Fibroblast of villous mesenchyme (primary cell): ENCODE measurements around the gene ZFP64. TPM values are rescaled to one million over a fixed set of nuclear protein-coding genes. Genes with fewer than 3 reads are reported as not detected.

Experiments used
- DNase-seq: peaks from one replicate; pipeline ENCODE4 v3.0.0-alpha.2; 2010; ENCODE audit warnings: low read depth
- H3K4me3 ChIP-seq: 2 replicates; pipeline ENCODE4 v1.5.1; 2011; ENCODE audit warnings: low read depth, mild to moderate bottlenecking, low read length
- total RNA-seq: library from RNA; depleted of rRNA; stranded (reverse); fragments of >200 nt; gene quantifications from 2 replicates; pipeline ENCODE4 v1.2.3, GENCODE V29; 2012
- TF ChIP-seq, protein P1 (sequence below): IDR thresholded peaks from 2 replicates; pipeline ENCODE4 v1.5.1; 2012; ENCODE audit warnings: low read depth, mild to moderate bottlenecking, low read length; ENCODE audit not compliant: insufficient read depth

The ZFP64 gene
- total RNA-seq, 1 donor, result 28.5 TPM

DNA sequence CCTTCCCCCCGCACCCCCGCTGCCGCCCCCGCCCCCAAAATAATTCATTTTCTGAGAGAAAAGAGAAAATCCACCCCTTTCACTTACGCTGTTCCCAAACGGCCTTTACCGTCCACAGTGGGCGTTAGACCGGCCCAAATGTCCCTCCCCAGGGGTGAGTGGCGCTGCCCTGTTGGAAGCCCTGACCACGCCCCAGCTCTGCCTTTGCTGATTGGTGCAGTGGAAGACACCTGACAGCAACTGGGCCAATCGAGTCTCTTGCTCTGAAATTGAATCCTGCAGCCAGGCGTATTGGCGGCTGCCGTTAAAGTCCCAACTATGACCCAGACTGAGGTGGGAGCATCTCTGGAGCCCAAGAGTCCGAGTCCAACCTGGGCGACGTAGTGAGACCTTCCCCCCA is 15.7 kb downstream of the ZFP64 start:
- no peak overlapping the region for H3K4me3 ChIP-seq
- no peak for DNase-seq
- TF ChIP-seq, protein P1, sequence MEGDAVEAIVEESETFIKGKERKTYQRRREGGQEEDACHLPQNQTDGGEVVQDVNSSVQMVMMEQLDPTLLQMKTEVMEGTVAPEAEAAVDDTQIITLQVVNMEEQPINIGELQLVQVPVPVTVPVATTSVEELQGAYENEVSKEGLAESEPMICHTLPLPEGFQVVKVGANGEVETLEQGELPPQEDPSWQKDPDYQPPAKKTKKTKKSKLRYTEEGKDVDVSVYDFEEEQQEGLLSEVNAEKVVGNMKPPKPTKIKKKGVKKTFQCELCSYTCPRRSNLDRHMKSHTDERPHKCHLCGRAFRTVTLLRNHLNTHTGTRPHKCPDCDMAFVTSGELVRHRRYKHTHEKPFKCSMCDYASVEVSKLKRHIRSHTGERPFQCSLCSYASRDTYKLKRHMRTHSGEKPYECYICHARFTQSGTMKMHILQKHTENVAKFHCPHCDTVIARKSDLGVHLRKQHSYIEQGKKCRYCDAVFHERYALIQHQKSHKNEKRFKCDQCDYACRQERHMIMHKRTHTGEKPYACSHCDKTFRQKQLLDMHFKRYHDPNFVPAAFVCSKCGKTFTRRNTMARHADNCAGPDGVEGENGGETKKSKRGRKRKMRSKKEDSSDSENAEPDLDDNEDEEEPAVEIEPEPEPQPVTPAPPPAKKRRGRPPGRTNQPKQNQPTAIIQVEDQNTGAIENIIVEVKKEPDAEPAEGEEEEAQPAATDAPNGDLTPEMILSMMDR, result no peak

DNA sequence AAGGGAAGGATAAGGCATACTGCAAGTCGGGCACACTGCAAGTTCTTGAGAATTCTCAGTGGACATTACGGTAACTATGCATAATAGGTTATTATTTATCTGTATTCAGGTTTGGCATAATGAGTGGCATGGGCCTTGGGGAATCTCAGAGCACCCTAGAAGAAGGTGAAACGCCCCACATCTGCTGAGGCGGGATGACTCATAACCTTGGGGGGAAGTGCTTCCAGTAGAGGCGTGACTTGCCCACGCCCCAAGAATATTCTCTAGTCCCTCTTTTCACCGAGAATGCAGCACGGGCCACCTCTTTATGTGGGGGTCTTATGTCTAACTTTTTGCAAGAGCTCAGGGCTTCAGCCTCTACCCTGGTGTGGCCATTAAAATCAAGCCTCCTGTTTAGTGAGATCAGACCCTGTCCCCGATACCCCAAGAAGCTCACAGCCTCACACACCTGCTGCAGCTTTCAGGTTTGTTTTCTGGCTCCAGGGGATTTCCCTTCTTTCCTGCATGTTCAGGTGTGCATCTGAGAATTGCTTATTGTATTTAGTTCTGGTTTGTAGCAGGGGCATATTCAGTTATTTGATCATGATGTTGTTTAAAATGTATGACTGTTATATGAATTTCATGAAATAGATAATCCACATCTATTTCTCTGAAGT is 19.1 kb downstream of the ZFP64 start:
- TF ChIP-seq, protein P1, result no peak
- no peak for DNase-seq
- H3K4me3 ChIP-seq, result no peak overlapping the region

DNA sequence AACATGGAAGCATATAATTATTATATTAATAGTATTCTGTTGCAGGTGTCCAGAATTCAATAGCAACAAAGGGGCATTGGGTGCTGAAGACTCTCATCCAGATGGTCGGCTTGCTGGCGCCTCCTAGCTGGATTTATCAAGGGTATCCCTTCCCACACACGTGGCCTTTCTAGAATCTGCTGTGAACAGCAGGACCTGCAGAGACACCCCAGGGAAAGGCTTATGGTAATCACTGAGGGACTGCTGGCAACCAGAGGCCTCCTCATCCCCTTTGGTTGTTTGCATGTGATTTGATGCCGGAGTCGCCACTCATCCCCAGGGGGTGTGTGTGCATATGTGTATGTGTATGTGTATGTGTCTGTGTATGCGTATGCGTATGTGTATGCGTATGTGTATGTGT is 20.6 kb downstream of the ZFP64 start:
- TF ChIP-seq, protein P1, result no peak
- no peak overlapping the region for H3K4me3 ChIP-seq
- DNase-seq, result no peak

DNA sequence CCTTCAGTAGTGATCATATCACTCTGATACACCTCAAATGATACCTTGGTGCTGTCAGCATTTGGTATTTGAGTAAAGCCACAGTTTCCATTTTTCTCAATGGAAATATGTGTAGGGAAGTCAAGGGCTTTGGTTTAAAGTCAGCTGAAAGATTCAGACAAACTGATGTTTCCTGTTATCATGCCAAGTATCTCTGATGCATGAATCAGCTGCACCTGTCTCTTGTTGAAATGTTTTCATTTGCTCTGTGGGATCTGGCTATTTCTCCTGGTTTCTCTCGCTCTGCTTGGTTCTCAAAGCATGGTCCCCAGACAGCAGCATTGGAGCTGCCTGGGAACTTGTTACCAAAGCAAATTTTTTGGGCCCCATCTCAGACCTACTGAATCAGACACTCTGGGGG is 23.5 kb downstream of the ZFP64 start:
- TF ChIP-seq, protein P1, result no peak
- H3K4me3 ChIP-seq, result no peak overlapping the region
- DNase-seq, result no peak

DNA sequence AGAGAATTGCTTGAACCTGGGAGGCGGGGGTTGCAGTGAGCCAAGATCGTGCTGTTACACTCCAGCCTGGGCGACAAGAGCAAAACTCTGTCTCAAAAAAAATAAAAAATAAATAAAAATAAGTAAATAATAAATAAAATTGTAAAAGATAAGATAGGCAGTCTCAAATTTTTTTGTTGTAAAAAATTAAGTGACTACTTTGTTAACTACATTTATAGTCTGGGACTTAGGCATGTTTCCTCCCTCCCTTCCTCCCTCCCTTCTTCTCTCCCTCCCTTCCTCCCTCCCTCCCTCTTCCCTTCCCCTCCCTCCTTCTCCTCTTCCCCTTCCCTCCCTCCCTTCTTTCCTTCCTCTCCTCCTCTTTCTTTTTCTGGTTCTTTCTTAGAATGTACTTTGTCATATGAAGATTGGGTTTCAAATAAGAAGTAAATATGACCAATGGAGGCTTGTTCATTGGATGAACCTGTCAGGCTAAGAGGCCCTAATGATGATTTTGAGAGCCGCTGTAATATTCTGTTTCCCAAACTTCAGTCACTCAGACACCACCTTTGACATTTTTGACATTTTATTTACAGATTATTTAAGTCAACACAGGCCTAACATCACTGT is 24.2 kb downstream of the ZFP64 start:
- DNase-seq, result no peak
- TF ChIP-seq, protein P1, result no peak
- H3K4me3 ChIP-seq, result no peak overlapping the region

DNA sequence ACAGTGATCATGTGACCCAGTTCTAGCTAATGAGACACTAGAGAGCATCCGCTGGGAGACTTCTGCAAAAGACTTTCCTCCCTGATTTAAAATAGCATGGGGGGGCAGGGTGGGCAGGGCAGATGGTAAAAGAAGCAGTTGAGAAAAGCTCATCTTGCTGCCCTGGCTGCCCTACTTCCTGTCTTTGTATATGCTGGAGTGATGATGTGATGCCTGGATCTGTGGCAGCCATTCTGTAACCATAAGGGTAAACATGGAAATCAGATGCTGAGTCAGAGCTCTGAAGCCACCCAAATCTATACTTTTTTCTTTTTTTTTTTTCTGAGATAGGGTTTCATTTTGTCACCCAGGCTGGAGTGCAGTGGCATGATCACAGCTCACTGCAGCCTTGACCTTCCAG is 25.4 kb downstream of the ZFP64 start:
- no peak overlapping the region for H3K4me3 ChIP-seq
- TF ChIP-seq, protein P1, result no peak
- DNase-seq, result no peak
